K562 (cell line): ENCODE measurements around the gene FGFRL1. TPM values are rescaled to one million over a fixed set of nuclear protein-coding genes. Genes with fewer than 3 reads are reported as not detected.

Experiments used
- ATAC-seq: fragments of 200-7000 bp; cut with Tn5 transposase; 3 replicates; pipeline ENCODE4 v1.9.1; 2020; ENCODE audit warnings: moderate library complexity
- BruUV-seq: library from RNA; stranded (reverse); fragments of 400-500 nt; replicated peaks from 2 replicates; lab custom pipeline; 2021; lab: Mats Ljungman, UMichigan
- CTCF ChIA-PET: fragments of 300-600 bp; formaldehyde crosslinking; extraction: SDS; loops from one replicate; lab custom pipeline; 2021; ENCODE audit warnings: low intra/inter-chr PET ratio; lab: Yijun Ruan, JAX
- POLR2A ChIA-PET: fragments of 300-600, 350-650 bp; sonication (Branson Sonifier 250); formaldehyde crosslinking; extraction: SDS; loops from one replicate; lab custom pipeline; 2021; ENCODE audit warnings: antibody characterized with exemption, inconsistent platforms; lab: Yijun Ruan, JAX
- DNase-seq, 4 experiments: peaks; one replicate each; pipeline versions ENCODE4 v3.0.0 to v3.0.0-alpha.2; 2011 to 2018; ENCODE audit warnings: low spot score in 3 of 4, mixed read lengths in 3 of 4; ENCODE audit errors: extremely low read depth in 1 of 4
- FAIRE-seq: peaks from 2 replicates; lab custom pipeline; 2011; peaks lifted over from hg19 to GRCh38; lab: Jason Lieb, UNC
- H2AFZ ChIP-seq: 2 replicates; pipeline ENCODE4 v1.6.0; 2011; ENCODE audit warnings: low read depth, low read length, control low read depth, inconsistent platforms
- H3K27ac ChIP-seq: fragments of 200-600 bp; 3 replicates; pipeline ENCODE4 v1.8.0; 2011; ENCODE audit warnings: low read depth, mild to moderate bottlenecking, control low read depth, inconsistent platforms, low read length, moderate library complexity, mixed read lengths; ENCODE audit errors: extremely low read depth
- H3K27me3 ChIP-seq, 2 experiments: fragments of 300-600 bp in 1 of 2; 2 replicates in 1 of 2; 3 replicates in 1 of 2; pipeline versions ENCODE4 v1.6.0 to v1.8.0; 2011; ENCODE audit warnings: inconsistent platforms in 2 of 2, low read length in 2 of 2, mild to moderate bottlenecking in 1 of 2, mixed read lengths in 1 of 2, moderate library complexity in 1 of 2; ENCODE audit not compliant: control insufficient read depth in 2 of 2, insufficient read depth in 2 of 2
- H3K36me3 ChIP-seq: fragments of 300-600 bp; 3 replicates; pipeline ENCODE4 v1.8.0; 2011; ENCODE audit warnings: mild to moderate bottlenecking, low read length, inconsistent platforms; ENCODE audit not compliant: control insufficient read depth, insufficient read depth
- H3K4me1 ChIP-seq, 2 experiments: fragments of 200-600 bp in 1 of 2; replicated peaks in 1 of 2; 2 replicates in 1 of 2; 3 replicates in 1 of 2; pipeline versions ENCODE4 v1.5.1 to v1.8.0; 2011; ENCODE audit warnings: inconsistent platforms in 2 of 2, low read length in 2 of 2, mild to moderate bottlenecking in 1 of 2, mixed read lengths in 1 of 2, moderate library complexity in 1 of 2; ENCODE audit not compliant: control insufficient read depth in 2 of 2, insufficient read depth in 2 of 2
- H3K4me2 ChIP-seq: 2 replicates; pipeline ENCODE4 v1.6.1; 2011; ENCODE audit warnings: low read length, control low read depth, inconsistent platforms, mixed read lengths; ENCODE audit not compliant: insufficient read depth
- H3K4me3 ChIP-seq: fragments of 200-600 bp; sonication (generic), shearing (Covaris generic); 2 replicates; pipeline ENCODE4 v1.5.1; 2016; ENCODE audit warnings: control low read depth, inconsistent platforms
- H3K79me2 ChIP-seq: fragments of 200-600 bp; 3 replicates; pipeline ENCODE4 v1.8.0; 2011; ENCODE audit warnings: low read length, inconsistent platforms; ENCODE audit not compliant: control insufficient read depth, insufficient read depth
- H3K9ac ChIP-seq, 2 experiments: 2 replicates each; pipeline versions ENCODE4 v1.6.0 to v1.6.1; 2011; ENCODE audit warnings: low read depth in 2 of 2, low read length in 2 of 2, control low read depth in 1 of 2, inconsistent platforms in 1 of 2, mild to moderate bottlenecking in 1 of 2, mixed read lengths in 1 of 2; ENCODE audit not compliant: insufficient read depth in 1 of 2
- H3K9me1 ChIP-seq: one replicate; pipeline ENCODE4 v1.6.0; 2011; ENCODE audit warnings: inconsistent platforms, mild to moderate bottlenecking, low read length, moderate library complexity; ENCODE audit not compliant: control insufficient read depth, insufficient read depth
- H3K9me3 ChIP-seq: replicated peaks from 2 replicates; pipeline ENCODE4 v1.5.1; 2011; ENCODE audit warnings: low read depth, low read length, inconsistent platforms; ENCODE audit not compliant: control insufficient read depth, insufficient read depth
- H4K20me1 ChIP-seq: replicated peaks from 2 replicates; pipeline ENCODE4 v1.6.1; 2011; ENCODE audit warnings: low read length, inconsistent platforms, mixed read lengths; ENCODE audit not compliant: control insufficient read depth, insufficient read depth
- GATAD2B ChIP-seq: fragments of 450-650 bp; IDR thresholded peaks from 2 replicates; pipeline ENCODE4 v1.6.1; 2017; ENCODE audit warnings: mild to moderate bottlenecking, borderline replicate concordance
- POLR2G ChIP-seq: fragments of 200-400 bp; formaldehyde crosslinking; IDR thresholded peaks from 2 replicates; pipeline ENCODE4 v1.6.1; 2017; ENCODE audit warnings: low read depth, mild to moderate bottlenecking, antibody characterized with exemption, low read length, moderate library complexity
- RFX1 ChIP-seq: fragments of 450-650 bp; IDR thresholded peaks from 2 replicates; pipeline ENCODE4 v1.6.1; 2016; ENCODE audit warnings: mild to moderate bottlenecking, moderate library complexity
- SRSF3 ChIP-seq: fragments of 200-400 bp; formaldehyde crosslinking; IDR thresholded peaks from 2 replicates; pipeline ENCODE4 v1.6.1; 2016; ENCODE audit warnings: mild to moderate bottlenecking, low read length, moderate library complexity; ENCODE audit not compliant: insufficient read depth
- ZNF583 ChIP-seq: fragments of 250-450 bp; sonication (Bioruptor Pico); IDR thresholded peaks from 2 replicates; pipeline ENCODE4 v1.4.0; 2020
- WGBS: fragments of 100-300 bp; shearing (Covaris generic); methylation state at CpG from one replicate; pipeline ENCODE4 v1.1.6; 2016; ENCODE audit warnings: low coverage, mixed read lengths; ENCODE audit not compliant: insufficient coverage; ENCODE audit errors: missing lambda C conversion rate; 5-methylcytosine and 5-hydroxymethylcytosine counted together
- in situ Hi-C: fragments of 300-500 bp; cut with MboI; formaldehyde crosslinking; loops from 4 replicates; pipeline ENCODE4 v1.15.0; 2018; ENCODE audit warnings: inconsistent platforms, mixed read lengths
- intact Hi-C: fragments of 100-400 bp; cut with micrococcal nuclease; formaldehyde crosslinking; loops from 2 replicates; pipeline ENCODE4 v1.14.2; 2022
- polyA plus RNA-seq, 8 experiments: library from polyadenylated mRNA; depleted of rRNA in 4 of 8; stranded (reverse) in 5 of 8; unstranded in 3 of 8; fragments of >200 nt; fragmentation: Nextera tagmentation in 2 of 8; fragmentation: Illumina TruSeq in 1 of 8; extraction: Ambion mirVana in 2 of 8; extraction: Trizol in 1 of 8; gene quantifications; 2 replicates each; pipeline versions ENCODE4 v1.2.1 to v1.2.3, GENCODE V29; 2011 to 2014; ENCODE audit warnings: inconsistent platforms in 1 of 8, missing spikeins in 1 of 8
- total RNA-seq, 7 experiments: library from RNA; depleted of rRNA in 6 of 7; stranded (reverse); fragments of >200 nt in 6 of 7; fragmentation: Illumina TruSeq in 2 of 7; extraction: Trizol in 2 of 7; gene quantifications; 2 replicates each; pipeline versions ENCODE4 v1.2.1 to v1.2.3, GENCODE V29; 2011 to 2021; ENCODE audit warnings: low replicate concordance in 1 of 7
- TF ChIP-seq, protein P1 (sequence below), 2 experiments: fragments of 450-650 bp; formaldehyde crosslinking in 1 of 2; IDR thresholded peaks; 2 replicates each; pipeline versions ENCODE4 v1.4.0 to v1.6.1; 2014 to 2020; ENCODE audit warnings: mild to moderate bottlenecking in 2 of 2, borderline replicate concordance in 1 of 2, low read depth in 1 of 2

FGFRL1 gene
- total and polyA plus RNA-seq, 9 of the 15 experiments (the other 6 are each of a cell fraction or from before 2014, with no cell fraction given) = 0.34 to 49.9 (median 14.6) TPM

DNA sequence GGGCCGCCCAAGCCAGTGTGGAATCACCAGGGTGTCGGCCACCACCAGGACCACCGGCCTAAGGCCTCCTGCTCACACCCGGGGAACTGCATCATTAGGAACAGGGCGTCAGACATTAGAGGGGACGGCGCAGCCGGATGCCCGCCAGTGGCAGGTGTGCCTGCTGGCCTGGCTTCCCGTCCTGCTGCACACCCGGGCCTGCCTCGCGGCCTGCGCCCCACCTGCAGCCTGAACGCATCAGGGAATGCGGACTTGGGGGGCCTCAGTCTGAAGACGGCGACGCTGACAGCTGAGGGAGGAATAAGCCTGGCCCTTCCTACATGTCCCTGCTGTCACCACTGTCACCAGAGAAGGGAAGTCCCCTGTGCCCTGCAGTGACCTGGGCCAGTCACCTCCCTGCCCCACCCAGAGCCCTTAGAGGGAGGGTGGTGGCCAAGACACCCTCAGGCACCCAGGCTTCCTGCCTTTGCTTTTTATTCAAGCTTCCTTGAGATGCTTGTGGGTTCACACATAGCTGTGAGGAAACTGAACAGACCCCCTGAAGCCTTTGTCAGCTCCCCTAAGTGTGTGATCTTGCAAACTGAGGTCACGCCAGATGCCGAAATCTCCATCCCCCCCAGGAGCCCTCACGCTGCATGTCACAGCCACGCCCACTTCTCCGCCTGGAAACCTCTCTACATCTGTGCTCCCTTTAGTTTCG, 41.2 kb upstream of the FGFRL1 start:
- Histone ChIP-seq H3K4me1 (peaks cover 0 to 70% of the 10 kb centered on the region in 2 experiments; a peak in 4 of 5 replicates), H3K27ac (no peak overlapping the region), H3K9ac (peak overlapping the region in 1 of 2 experiments; percentile 58; a peak in 2 of 4 replicates), H4K20me1 (no peaks in the 10 kb centered on the region; the same call in 1 of the 2 replicates), H3K4me3 (no peak overlapping the region), H3K79me2 (peaks cover 10% of the 10 kb centered on the region; the same call in 2 of the 3 replicates), H3K27me3 (no peaks in the 10 kb centered on the region), H3K36me3 (peaks cover 12% of the 10 kb centered on the region; the same call in 1 of the 3 replicates), H3K9me1 (no peaks in the 10 kb centered on the region), H2AFZ (no peak overlapping the region), H3K9me3 (no peaks in the 10 kb centered on the region), H3K4me2 (no peak overlapping the region)
- TF ChIP-seq RFX1 (no peak), POLR2G (0 out of 2 replicates have a peak, but pooled peaks have one; percentile 26), GATAD2B (no peak), ZNF583 (CRISPR knock-in tag) (no peak), SRSF3 (no peak)
- TF ChIP-seq, protein P1, sequence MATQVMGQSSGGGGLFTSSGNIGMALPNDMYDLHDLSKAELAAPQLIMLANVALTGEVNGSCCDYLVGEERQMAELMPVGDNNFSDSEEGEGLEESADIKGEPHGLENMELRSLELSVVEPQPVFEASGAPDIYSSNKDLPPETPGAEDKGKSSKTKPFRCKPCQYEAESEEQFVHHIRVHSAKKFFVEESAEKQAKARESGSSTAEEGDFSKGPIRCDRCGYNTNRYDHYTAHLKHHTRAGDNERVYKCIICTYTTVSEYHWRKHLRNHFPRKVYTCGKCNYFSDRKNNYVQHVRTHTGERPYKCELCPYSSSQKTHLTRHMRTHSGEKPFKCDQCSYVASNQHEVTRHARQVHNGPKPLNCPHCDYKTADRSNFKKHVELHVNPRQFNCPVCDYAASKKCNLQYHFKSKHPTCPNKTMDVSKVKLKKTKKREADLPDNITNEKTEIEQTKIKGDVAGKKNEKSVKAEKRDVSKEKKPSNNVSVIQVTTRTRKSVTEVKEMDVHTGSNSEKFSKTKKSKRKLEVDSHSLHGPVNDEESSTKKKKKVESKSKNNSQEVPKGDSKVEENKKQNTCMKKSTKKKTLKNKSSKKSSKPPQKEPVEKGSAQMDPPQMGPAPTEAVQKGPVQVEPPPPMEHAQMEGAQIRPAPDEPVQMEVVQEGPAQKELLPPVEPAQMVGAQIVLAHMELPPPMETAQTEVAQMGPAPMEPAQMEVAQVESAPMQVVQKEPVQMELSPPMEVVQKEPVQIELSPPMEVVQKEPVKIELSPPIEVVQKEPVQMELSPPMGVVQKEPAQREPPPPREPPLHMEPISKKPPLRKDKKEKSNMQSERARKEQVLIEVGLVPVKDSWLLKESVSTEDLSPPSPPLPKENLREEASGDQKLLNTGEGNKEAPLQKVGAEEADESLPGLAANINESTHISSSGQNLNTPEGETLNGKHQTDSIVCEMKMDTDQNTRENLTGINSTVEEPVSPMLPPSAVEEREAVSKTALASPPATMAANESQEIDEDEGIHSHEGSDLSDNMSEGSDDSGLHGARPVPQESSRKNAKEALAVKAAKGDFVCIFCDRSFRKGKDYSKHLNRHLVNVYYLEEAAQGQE (IDR thresholded peaks at IDR 0.05; ENCODE audit: borderline replicate concordance) = no peak
- TF ChIP-seq, protein P1 (CRISPR knock-in tag; IDR thresholded peaks at IDR 0.05; ENCODE audit: low read depth) = no peak
- CTCF ChIA-PET = no interaction called here
- intact Hi-C loops = no loop called here
- 92% methylated on average over 19 of the region's 25 CpGs for WGBS
- BruUV-seq = no TSS peak
- no peak for ATAC-seq
- in situ Hi-C loops = no loop called here
- no peak for FAIRE-seq
- POLR2A ChIA-PET = interaction anchor here (0.6 kb wide), 1 partner anchor 12 kb away, joined by 3 read pairs; no protein-coding TSS in a partner anchor
- DNase-seq = no peak
